ENCODE results near the gene KLHL9.
"Not testable (repeated sequence)": the region's sequence is repeated elsewhere in the genome, so short reads cannot be mapped to it uniquely, and the experiment has no call there.

KLHL9 gene

DNA sequence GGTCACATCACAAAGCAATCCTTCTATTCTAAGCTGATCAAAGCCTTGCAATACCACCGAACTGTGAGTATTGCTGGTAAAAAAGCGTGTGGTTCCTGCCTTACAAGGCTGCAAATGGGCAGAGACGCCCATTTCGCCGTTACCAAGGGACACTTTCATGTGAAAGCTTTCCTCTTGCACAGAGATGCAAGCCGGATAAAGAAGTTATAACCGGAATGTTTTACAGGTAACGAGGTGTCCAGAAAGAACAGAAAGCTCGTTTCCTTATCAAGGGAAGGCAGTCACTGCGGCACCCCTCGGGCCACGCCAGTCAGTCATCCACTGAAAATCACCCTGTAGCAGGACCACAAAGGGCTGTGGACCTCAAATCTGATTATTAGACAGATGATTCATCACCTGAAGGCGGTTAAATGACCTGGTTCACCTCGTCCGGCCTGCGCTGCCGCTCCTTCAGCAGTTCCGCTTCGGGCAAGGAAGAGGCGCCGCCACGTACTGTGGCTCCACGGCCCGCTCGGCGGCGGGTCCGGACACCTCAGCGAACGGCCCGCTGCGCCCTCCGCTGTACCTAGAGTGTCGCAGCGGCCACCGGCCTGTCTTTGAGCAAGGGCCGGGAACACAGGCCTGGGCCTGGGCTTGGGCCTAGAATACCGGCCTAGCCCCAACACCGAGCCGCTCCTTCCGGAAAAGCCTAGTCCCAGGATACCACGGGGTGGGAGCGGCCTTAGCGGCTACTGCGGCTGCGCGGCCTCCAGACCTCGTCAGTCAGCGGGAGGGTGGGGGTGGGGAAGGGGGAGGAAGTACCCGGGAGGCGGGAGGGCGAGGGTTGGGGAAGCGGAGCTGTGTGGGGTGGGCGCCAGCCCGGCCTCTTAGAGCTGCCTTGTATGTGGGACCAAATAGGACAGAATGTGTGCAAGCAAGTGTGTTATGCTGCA, at the start of gene KLHL9:
TSS of gene KLHL9 (minus strand) at position 704 of the 932 bp plus-strand sequence. CDS start at position 159, 545 bp downstream.
- peak; percentile 62 for DNase-seq

GRCh38 chr9:21383627-21384026, 48.4 kb upstream of the KLHL9 start:
- DNase-seq: no peak

DNA sequence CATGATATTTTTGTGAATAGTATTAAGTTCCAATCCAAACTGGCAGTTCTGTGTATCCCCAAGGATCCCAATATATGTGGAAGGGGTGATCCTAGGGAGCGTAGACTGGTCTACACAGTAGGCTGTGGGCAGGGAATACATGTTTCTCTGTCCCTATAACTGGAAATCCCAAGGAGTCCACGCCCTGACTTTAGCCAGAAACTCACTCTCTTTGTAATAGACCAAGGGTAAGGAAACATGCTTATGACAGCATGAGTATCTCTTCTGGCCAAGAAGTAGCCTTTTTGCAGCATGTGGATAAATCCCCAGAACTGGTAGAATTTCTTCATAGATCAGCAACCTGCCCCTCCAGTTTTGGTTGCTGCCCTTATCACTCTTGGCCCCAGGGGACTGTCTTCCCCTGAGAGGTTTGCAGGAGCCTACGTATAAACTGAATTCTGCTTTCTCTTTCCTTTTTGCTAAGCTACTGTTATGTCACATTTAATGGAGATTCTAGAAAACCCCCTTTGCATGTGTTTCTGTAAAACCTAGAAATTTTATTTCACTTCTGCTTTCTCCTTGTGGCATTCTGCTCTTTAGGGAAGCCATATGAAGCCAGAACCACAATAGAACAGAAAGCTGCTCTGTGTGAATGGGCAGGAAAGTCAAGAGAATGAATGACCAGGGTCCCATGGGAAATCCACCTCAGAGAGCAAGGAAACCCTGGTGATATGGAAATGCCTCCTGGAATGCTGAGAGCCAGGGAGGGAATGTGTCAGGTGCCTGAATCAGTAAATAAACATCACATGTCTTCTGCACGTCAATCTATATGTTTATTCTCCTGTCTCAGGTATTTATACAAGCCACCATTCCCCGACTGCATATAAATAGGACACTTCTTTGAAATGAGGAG, 46.5 kb upstream of the KLHL9 start:
- DNase-seq: no peak

DNA sequence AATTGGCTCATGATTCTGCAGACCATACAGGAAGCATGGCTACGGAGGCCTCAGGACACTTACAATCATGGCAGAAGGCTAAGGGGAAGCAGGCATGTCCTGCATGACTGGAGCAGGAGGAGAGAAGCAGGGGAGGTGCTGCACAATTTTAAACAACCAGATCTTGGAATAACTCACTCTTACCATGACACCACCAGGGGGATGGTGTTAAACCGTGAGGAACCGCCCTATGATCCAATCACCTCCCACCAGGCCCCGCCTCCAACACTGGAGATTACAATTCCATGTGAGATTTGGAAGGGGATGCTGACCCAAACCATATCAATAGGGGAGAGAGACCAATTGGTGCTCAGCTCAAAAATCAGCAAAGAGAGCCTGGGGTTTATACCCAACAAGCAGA, 36.3 kb upstream of the KLHL9 start:
- DNase-seq: not testable (repeated sequence)

DNA sequence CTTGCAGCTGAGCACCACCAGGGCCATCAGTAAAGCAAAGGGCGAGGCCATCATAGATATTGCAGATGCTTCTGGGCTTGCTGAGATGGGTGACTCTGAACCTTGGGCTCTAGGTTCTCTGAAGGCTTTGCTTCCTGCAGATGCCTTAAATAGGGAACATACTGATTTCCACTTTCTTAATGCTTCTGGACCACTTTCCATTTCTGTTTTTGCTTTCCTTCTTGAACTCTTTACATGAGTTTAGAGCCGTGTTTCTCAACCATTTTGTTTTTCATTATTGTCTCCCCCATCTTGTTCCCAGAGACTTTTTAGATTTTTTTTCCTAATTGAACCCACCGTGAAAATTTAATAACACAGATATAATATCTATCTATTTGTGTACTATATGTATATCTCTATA, 32.8 kb upstream of the KLHL9 start, which contains the start of gene IFNA13:
TSS of gene IFNA13 (minus strand) at position 101 of the 400 bp plus-strand sequence. CDS start at position 54, 47 bp downstream.
- DNase-seq: no peak

GRCh38 chr9:21367169-21367568, 32.0 kb upstream of the KLHL9 start:
- not testable (repeated sequence) for DNase-seq

DNA sequence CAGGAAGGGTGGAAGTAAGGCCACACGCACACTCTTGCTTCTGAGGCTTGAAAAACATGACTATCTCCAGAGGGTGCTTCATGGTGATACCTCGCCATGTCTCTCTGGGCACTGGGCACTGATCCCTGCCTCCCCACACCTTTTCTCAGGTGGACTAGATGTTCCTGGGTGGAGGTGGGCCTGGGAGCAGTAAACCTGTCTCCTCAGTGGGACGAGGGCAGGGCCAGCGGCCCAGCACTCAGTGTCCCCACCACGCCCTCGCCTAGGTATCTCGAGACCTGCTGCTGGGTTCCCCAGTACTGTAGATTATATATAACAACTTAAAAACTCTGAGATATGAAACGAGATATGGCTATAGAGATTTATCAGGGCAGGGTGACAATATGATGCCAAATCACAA, 27.1 kb upstream of the KLHL9 start:
- DNase-seq: no peak

- DNase-seq: no peak
Measured at GRCh38 chr9:21357479-21358460, 22.6 kb upstream of the KLHL9 start.

- DNase-seq: no peak
Measured at GRCh38 chr9:21350787-21351186, 15.6 kb upstream of the KLHL9 start, which contains the start of gene IFNA6. IFNA6 (minus strand) TSS chr9:21350887; CDS start chr9:21350887, 0 bp downstream.

GRCh38 chr9:21348430-21348970, 13.3 kb upstream of the KLHL9 start:
- DNase-seq: no peak

GRCh38 chr9:21340735-21341134, 5.5 kb upstream of the KLHL9 start:
- no peak for DNase-seq

- DNase-seq: no peak
Measured at GRCh38 chr9:21336457-21336856, 1.3 kb upstream of the KLHL9 start.

DNA sequence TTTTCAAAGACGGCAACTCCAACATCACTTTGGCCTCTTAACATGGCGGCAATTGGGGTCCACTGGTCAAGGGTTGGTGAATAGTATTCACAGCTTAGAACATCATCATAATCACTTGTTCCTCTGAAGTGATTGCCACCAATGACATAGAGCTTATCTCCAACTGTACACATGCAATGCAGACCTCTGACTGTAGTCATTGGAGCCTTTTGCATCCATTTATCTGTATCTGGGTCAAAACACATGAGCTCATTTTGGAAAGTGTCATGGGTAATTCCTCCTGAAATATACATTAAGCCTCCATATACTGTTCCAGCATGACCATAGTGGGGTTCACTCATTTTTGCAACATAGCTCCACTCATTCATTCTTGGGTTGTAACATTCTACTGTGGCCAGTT, 2.0 kb downstream of the KLHL9 start:
- DNase-seq: no peak

GRCh38 chr9:21331676-21332402, 3.4 kb downstream of the KLHL9 start:
- peak; percentile 28 for DNase-seq

- no peak for DNase-seq
Measured at GRCh38 chr9:21326526-21327139, 8.6 kb downstream of the KLHL9 start.

DNA sequence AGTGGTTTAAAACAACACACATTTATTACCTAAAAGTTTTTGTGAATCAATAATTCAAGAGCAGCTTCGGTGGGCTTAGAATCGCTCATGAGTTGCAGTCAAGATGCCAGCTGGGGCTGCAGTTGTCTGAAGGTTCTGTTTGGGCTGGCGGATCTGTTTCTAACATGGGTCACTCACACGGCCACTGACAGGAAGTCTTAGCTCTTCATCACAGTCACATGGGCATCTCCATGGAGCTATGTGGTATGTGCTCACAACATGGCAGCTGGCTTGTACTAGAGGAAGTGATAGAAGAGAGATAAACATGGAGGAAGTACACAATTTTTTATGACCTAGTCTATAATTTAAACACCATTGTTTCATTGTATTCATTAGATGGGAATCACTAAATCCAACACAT, 11.2 kb downstream of the KLHL9 start:
- DNase-seq: no peak

DNA sequence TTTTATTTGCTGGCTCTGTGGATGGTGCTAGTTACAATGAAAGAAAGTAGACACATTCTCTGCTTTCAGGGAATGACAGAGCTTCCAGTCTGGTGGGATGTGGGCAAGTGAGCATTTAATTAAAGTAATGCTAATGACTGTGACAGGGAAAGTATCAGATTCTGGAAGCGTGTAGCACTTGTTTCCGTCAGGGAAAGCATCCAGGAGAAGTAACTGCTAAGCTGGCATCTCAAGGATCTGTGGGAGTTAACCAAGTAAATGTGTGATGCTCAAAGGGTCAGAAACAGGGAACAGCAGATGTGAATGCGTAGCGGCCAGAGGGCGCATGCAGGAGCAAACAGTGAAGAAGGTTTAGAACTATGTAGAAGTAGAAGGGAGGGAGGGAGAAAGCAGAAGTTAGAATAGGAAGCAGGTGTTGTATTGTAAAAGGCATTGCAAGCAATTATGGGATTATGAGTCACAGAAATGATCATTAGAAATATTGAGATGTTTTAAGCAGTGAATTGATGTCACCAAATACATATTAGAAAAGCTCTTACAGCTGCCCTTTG, 12.2 kb downstream of the KLHL9 start:
- no peak for DNase-seq

DNA sequence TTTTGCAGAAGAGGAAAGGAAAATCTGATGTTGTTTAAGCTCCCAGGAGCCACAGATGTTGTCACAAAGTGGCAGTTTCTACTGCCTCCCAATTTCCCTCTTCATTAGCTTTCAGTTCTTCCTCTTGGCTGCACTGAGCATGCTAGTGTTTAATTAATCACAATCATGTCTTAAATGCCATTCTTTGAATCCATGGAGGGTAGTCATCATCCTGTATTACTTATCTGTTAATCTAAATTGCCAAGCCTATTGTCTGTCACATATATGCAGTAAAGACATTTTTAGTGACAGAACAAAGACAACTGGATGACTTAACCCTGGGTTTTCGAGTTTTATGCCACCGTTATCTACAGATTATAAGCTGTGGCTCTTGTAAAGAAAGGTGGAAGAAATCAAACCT, 14.7 kb downstream of the KLHL9 start:
- no peak for DNase-seq

GRCh38 chr9:21317956-21318923, 17.0 kb downstream of the KLHL9 start:
- DNase-seq: no peak

Data from NCI-H226 (cell line).